ENCODE measurements around the gene CEMIP2.
A peak's percentile ranks its signal among the peaks of the same experiment; 100 is the strongest.
"Not testable (repeated sequence)": the region's sequence is repeated elsewhere in the genome, so short reads cannot be mapped to it uniquely, and the experiment has no call there.

CEMIP2 gene

GRCh38 chr9:71657276-71657675, 111.0 kb downstream of the CEMIP2 start:
- not testable (repeated sequence) for H3K27ac ChIP-seq; DNase-seq (ENCODE audit: low read depth, low spot score)

GRCh38 chr9:71656496-71656895, 111.8 kb downstream of the CEMIP2 start:
- no peak overlapping the region for H3K27ac ChIP-seq
- DNase-seq (ENCODE audit: low read depth, low spot score), result no peak

- H3K27ac ChIP-seq, result no peak overlapping the region
- no peak for DNase-seq (ENCODE audit: low read depth, low spot score)
These were observed 112.5 kb downstream of the CEMIP2 start for GRCh38 chr9:71655778-71656177.

GRCh38 chr9:71655141-71655540, 113.2 kb downstream of the CEMIP2 start:
- H3K27ac ChIP-seq, result no peak overlapping the region
- DNase-seq (ENCODE audit: low read depth, low spot score), result no peak

- no peak for DNase-seq (ENCODE audit: low read depth, low spot score)
- H3K27ac ChIP-seq, result no peak overlapping the region
These were observed 115.8 kb downstream of the CEMIP2 start for GRCh38 chr9:71652480-71652879.

- H3K27ac ChIP-seq, result no peak overlapping the region
- DNase-seq (ENCODE audit: low read depth, low spot score), result no peak
These were observed 119.9 kb downstream of the CEMIP2 start for GRCh38 chr9:71648453-71648852.

GRCh38 chr9:71647094-71647591, 121.2 kb downstream of the CEMIP2 start:
- DNase-seq (ENCODE audit: low read depth, low spot score), result peak; percentile 27
- H3K27ac ChIP-seq, result no peak overlapping the region

- no peak for DNase-seq (ENCODE audit: low read depth, low spot score)
These were observed 122.2 kb downstream of the CEMIP2 start for GRCh38 chr9:71646131-71646530.

GRCh38 chr9:71644819-71645362, 123.4 kb downstream of the CEMIP2 start:
- DNase-seq (ENCODE audit: low read depth, low spot score), result no peak
- H3K27ac ChIP-seq, result no peak overlapping the region

More at GRCh38 chr9:71646131-71646530, 122.2 kb downstream of the CEMIP2 start:
- H3K27ac ChIP-seq, result no peak overlapping the region

GRCh38 chr9:71643330-71643729, 125.0 kb downstream of the CEMIP2 start:
- no peak for DNase-seq (ENCODE audit: low read depth, low spot score)
- H3K27ac ChIP-seq, result no peak overlapping the region

GRCh38 chr9:71642056-71642455, 126.3 kb downstream of the CEMIP2 start:
- no peak for DNase-seq (ENCODE audit: low read depth, low spot score)
- no peak overlapping the region for H3K27ac ChIP-seq

- H3K27ac ChIP-seq, result no peak overlapping the region
- no peak for DNase-seq (ENCODE audit: low read depth, low spot score)
These were observed 129.7 kb downstream of the CEMIP2 start for GRCh38 chr9:71638627-71639026.

- DNase-seq (ENCODE audit: low read depth, low spot score), result no peak
- H3K27ac ChIP-seq, result no peak overlapping the region
These were observed 130.4 kb downstream of the CEMIP2 start for GRCh38 chr9:71637926-71638325.

- H3K27ac ChIP-seq, result no peak overlapping the region
- DNase-seq (ENCODE audit: low read depth, low spot score), result no peak
These were observed 130.9 kb downstream of the CEMIP2 start for GRCh38 chr9:71637375-71637774.

- H3K27ac ChIP-seq, result no peak overlapping the region
- DNase-seq (ENCODE audit: low read depth, low spot score), result no peak
These were observed 132.0 kb downstream of the CEMIP2 start for GRCh38 chr9:71636143-71636839.

- DNase-seq (ENCODE audit: low read depth, low spot score), result no peak
- H3K27ac ChIP-seq, result no peak overlapping the region
These were observed 133.6 kb downstream of the CEMIP2 start for GRCh38 chr9:71634752-71635151.

Data from epithelial cell of prostate (primary cell).